Cardiac muscle cell (in vitro differentiated cells and primary cell): ENCODE data around the gene PLCXD3. TPM values are rescaled to one million over a fixed set of nuclear protein-coding genes. Genes with fewer than 3 reads are reported as not detected.
A peak's percentile ranks its signal among the peaks of the same experiment; 100 is the strongest.

Experiments
- DNase-seq, 2 donors: peaks; one replicate each; pipeline versions ENCODE4 v3.0.0 to v3.0.0-alpha.2; 2010 to 2017; ENCODE audit warnings: low read depth in 1 of 2, low spot score in 1 of 2
- H3K27ac ChIP-seq: fragments of 200-600 bp; sonication (generic); 2 replicates; pipeline ENCODE4 v1.5.1; 2016
- H3K27me3 ChIP-seq: fragments of 200-600 bp; sonication (generic); 2 replicates; pipeline ENCODE4 v1.6.0; 2016; ENCODE audit warnings: control low read depth
- H3K36me3 ChIP-seq: fragments of 200-600 bp; sonication (generic); 2 replicates; pipeline ENCODE4 v1.5.1; 2016; ENCODE audit warnings: control low read depth
- H3K4me1 ChIP-seq: fragments of 200-600 bp; sonication (generic); 2 replicates; pipeline ENCODE4 v1.8.1; 2017; ENCODE audit warnings: low read depth, mild to moderate bottlenecking, mixed run types
- H3K4me3 ChIP-seq: fragments of 200-600 bp; sonication (generic); 2 replicates; pipeline ENCODE4 v1.5.1; 2016; ENCODE audit warnings: mild to moderate bottlenecking
- H3K9me3 ChIP-seq: fragments of 200-600 bp; sonication (generic); 2 replicates; pipeline ENCODE4 v1.5.1; 2017; ENCODE audit warnings: low read depth, mild to moderate bottlenecking, control low read depth
- polyA plus RNA-seq: library from polyadenylated mRNA; unstranded; fragments of >200 nt; fragmentation: Nextera tagmentation; extraction: Ambion mirVana; gene quantifications from 2 replicates; pipeline ENCODE4 v1.2.1, GENCODE V29; 2016
- total RNA-seq: library from RNA; depleted of rRNA; stranded (reverse); fragments of >200 nt; gene quantifications from 2 replicates; pipeline ENCODE4 v1.2.3, GENCODE V29; 2016
- TF ChIP-seq, protein P1 (sequence below): IDR thresholded peaks from 2 replicates; pipeline ENCODE4 v1.5.1; 2012; ENCODE audit warnings: low read depth, mild to moderate bottlenecking, low read length

Gene PLCXD3
- total and polyA plus RNA-seq, 2 experiments from 2014 or later: 7.9 to 58.6 TPM

DNA sequence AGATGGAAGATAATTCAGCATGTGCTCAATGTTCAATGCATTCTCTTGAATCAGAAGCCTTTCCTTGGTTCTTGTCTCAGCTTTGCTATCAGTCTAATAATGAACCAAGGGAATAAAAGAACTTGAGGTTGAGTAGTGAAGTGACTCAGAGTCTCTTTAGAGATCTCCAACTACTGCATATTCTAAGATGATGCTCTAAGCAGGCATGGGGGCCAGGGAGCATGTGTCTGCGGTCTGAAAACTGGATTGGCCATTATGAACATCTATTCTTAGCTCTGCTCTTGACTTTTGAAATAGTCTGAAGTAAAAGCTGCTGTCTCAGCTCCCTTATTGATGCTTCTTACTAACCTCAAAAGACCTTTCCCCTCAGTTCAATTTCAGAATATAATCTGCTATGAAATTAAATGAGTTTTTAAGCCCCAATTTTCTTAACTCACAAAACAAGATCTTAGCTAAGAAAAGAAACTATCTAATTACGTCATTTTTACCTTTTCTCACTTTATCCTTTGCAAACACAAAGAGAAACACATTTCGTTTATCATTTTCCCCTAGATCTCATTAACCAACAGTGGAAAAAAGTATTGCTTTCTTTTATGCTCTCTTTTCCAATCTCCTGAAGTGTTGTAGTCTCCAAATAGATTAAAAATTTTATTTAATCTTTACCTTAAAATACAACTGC is 44.8 kb downstream of the PLCXD3 start:
- H3K4me3 ChIP-seq: no peak overlapping the region
- TF ChIP-seq, protein P1, sequence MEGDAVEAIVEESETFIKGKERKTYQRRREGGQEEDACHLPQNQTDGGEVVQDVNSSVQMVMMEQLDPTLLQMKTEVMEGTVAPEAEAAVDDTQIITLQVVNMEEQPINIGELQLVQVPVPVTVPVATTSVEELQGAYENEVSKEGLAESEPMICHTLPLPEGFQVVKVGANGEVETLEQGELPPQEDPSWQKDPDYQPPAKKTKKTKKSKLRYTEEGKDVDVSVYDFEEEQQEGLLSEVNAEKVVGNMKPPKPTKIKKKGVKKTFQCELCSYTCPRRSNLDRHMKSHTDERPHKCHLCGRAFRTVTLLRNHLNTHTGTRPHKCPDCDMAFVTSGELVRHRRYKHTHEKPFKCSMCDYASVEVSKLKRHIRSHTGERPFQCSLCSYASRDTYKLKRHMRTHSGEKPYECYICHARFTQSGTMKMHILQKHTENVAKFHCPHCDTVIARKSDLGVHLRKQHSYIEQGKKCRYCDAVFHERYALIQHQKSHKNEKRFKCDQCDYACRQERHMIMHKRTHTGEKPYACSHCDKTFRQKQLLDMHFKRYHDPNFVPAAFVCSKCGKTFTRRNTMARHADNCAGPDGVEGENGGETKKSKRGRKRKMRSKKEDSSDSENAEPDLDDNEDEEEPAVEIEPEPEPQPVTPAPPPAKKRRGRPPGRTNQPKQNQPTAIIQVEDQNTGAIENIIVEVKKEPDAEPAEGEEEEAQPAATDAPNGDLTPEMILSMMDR: no peak
- peak overlapping the region; percentile 61 for H3K27ac ChIP-seq
- H3K36me3 ChIP-seq: no peaks in the 10 kb centered on the region
- H3K9me3 ChIP-seq: no peaks in the 10 kb centered on the region
- H3K27me3 ChIP-seq: no peaks in the 10 kb centered on the region
- peak; percentile 9 to 38 for DNase-seq
- peaks cover 28% of the 10 kb centered on the region for H3K4me1 ChIP-seq

DNA sequence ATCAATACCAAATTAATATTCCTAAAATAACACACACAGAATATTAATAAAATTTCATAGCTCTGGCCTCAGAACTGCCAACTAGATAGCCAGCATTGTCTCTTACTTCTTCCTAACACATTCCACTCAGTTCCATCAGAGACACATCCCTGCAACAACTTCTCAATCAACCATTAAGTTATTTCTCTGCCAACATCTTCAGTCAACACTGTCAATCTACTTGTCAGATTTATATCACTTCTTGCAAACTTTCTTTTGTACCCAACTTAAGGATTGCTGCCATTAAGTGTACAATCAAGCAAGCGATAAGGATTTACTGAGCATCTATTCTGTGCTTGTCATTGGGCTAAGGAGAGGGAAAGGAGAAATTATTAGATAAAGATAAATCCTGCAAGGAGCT is 50.8 kb downstream of the PLCXD3 start:
- peaks cover 75% of the 10 kb centered on the region for H3K4me1 ChIP-seq
- no peak overlapping the region for H3K4me3 ChIP-seq
- H3K27me3 ChIP-seq: no peaks in the 10 kb centered on the region
- no peak for DNase-seq
- TF ChIP-seq, protein P1: no peak
- peak overlapping the region; percentile 95 for H3K27ac ChIP-seq
- H3K36me3 ChIP-seq: no peaks in the 10 kb centered on the region
- no peaks in the 10 kb centered on the region for H3K9me3 ChIP-seq

DNA sequence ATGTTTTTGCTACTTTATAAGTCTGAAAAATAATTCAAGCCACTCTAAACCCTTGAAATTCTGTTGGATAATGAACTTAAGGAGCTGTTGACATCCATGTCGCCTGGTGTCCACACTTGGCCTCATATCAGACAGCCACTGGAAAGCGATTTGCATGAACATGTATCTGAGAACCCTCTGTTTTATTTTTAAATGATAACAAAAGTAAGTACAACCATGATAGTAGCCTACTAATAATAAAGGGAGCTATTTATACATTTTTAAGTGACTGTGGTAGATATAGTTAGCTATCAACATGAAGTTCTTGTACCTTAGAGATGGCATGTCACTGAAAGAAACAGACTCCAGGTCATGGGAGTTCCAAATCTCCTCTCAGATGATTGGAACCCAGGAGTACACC is 53.3 kb downstream of the PLCXD3 start:
- TF ChIP-seq, protein P1: no peak
- H3K27me3 ChIP-seq: no peaks in the 10 kb centered on the region
- H3K4me3 ChIP-seq: no peak overlapping the region
- no peaks in the 10 kb centered on the region for H3K9me3 ChIP-seq
- peak overlapping the region; percentile 95 for H3K27ac ChIP-seq
- DNase-seq: peak in 1 of 2 donors; percentile 75
- no peaks in the 10 kb centered on the region for H3K36me3 ChIP-seq
- H3K4me1 ChIP-seq: peaks cover 71% of the 10 kb centered on the region

DNA sequence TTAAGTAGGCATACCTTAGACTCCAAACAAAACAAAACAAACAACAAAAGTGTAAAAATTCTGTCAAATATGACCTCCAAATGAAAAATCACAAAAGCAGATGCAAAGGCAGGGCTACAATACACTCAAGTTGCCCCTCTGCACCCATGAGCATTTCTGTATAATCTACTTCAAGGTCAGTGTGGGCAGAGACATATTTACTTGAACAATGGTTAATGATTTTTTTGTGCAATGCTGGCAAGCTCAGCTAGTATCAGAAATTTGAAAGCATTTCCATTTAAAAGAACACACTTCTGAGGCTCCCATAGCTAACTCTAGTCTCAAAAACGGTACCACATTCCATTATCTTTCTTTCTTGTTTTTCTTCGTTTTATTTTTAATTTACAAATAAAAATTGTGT is 57.9 kb downstream of the PLCXD3 start:
- H3K9me3 ChIP-seq: no peaks in the 10 kb centered on the region
- H3K4me3 ChIP-seq: no peak overlapping the region
- DNase-seq: no peak
- peaks cover 38% of the 10 kb centered on the region for H3K4me1 ChIP-seq
- H3K27me3 ChIP-seq: no peaks in the 10 kb centered on the region
- H3K36me3 ChIP-seq: no peaks in the 10 kb centered on the region
- H3K27ac ChIP-seq: no peak overlapping the region
- TF ChIP-seq, protein P1: no peak

DNA sequence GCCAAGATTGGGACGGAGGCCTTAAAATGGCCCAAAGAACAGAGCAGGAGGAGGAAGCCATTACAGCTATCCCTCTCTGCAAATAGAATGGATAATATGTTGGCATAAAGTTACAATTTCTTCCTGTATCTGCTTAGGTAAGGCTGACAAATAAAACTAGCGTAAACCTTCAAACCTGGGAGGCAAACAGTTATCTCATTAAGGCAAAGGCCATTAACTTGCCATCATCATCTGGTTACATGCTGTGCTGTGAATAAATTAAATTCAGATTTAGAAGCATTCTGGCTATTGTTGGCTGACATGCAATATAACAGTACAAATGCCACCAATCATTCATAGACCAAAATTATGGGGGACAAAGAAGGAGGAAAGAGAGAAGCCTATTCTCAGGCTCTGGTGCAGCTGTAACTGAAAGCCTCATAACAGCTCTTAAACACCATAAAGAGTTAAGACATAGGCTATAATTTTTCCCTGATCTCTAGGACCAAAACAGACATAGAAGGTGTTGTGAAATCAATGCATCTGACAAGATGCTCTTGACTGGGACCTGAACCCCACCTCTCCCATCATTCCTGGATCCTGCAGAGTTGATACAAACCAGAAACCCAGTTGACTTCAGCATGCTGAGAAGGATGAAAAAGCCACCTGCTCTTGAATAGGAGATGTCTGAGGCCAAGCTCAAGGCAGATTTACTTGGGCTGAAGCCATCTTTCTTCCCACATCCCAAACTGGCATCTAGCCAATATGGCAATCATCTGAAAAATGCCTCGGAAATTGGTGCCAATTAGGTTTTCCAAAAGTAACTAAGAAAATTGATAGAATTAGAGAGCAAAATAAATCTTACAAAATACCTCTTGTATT is 62.5 kb downstream of the PLCXD3 start:
- no peak overlapping the region for H3K4me3 ChIP-seq
- no peaks in the 10 kb centered on the region for H3K36me3 ChIP-seq
- H3K27me3 ChIP-seq: no peaks in the 10 kb centered on the region
- DNase-seq: no peak
- TF ChIP-seq, protein P1: no peak
- H3K27ac ChIP-seq: no peak overlapping the region
- H3K9me3 ChIP-seq: no peaks in the 10 kb centered on the region
- H3K4me1 ChIP-seq: peaks cover 13% of the 10 kb centered on the region
